CD14-positive monocyte (primary cell): ENCODE data around the gene RLF. TPM values are rescaled to one million over a fixed set of nuclear protein-coding genes. Genes with fewer than 3 reads are reported as not detected.

ENCODE experiments used
- DNase-seq, 3 donors: peaks; one replicate each; pipeline ENCODE4 v3.0.0-alpha.2; 2011 to 2022
- H2AFZ ChIP-seq: 2 replicates; pipeline ENCODE4 v1.6.0; 2012; ENCODE audit warnings: mild to moderate bottlenecking, low read depth, low read length, inconsistent platforms; ENCODE audit not compliant: insufficient read depth, poor library complexity, severe bottlenecking
- H3K27ac ChIP-seq, 2 donors: 1 replicate in 1 of 2; 2 replicates in 1 of 2; pipeline ENCODE4 v1.5.1; 2012 to 2013; ENCODE audit warnings: low read length in 2 of 2, control low read depth in 1 of 2, inconsistent platforms in 1 of 2, low read depth in 1 of 2, mild to moderate bottlenecking in 1 of 2
- H3K27me3 ChIP-seq, 2 donors: one replicate each; pipeline versions ENCODE4 v1.6.0 to v1.6.1; 2011 to 2013; ENCODE audit warnings: low read length in 2 of 2; ENCODE audit not compliant: control insufficient read depth in 2 of 2, insufficient read depth in 2 of 2
- H3K36me3 ChIP-seq, 2 donors: replicated peaks in 1 of 2; 1 replicate in 1 of 2; 2 replicates in 1 of 2; pipeline versions ENCODE4 v1.5.1 to v1.6.1; 2012 to 2013; ENCODE audit warnings: low read length in 2 of 2, control low read depth in 1 of 2, inconsistent platforms in 1 of 2, mild to moderate bottlenecking in 1 of 2; ENCODE audit not compliant: insufficient read depth in 2 of 2, control insufficient read depth in 1 of 2
- H3K4me1 ChIP-seq, 2 donors: 1 replicate in 1 of 2; 2 replicates in 1 of 2; pipeline versions ENCODE4 v1.5.1 to v1.6.1; 2012 to 2013; ENCODE audit warnings: low read length in 2 of 2, control low read depth in 1 of 2, inconsistent platforms in 1 of 2, mild to moderate bottlenecking in 1 of 2, moderate library complexity in 1 of 2; ENCODE audit not compliant: insufficient read depth in 2 of 2, control insufficient read depth in 1 of 2
- H3K4me2 ChIP-seq: replicated peaks from 2 replicates; pipeline ENCODE3; 2012; ENCODE audit warnings: low read length, moderate library complexity, mild to moderate bottlenecking; ENCODE audit not compliant: poor library complexity, severe bottlenecking; ENCODE audit errors: extremely low read depth
- H3K4me3 ChIP-seq, 3 experiments: fragments of 200-600 bp in 1 of 3; sonication (generic) in 1 of 3; replicated peaks in 1 of 3; 1 replicate in 2 of 3; 2 replicates in 1 of 3; pipeline ENCODE4 v1.5.1; 2011 to 2013; ENCODE audit warnings: low read length in 3 of 3, mild to moderate bottlenecking in 3 of 3, control low read depth in 2 of 3, low read depth in 2 of 3, inconsistent platforms in 1 of 3, moderate library complexity in 1 of 3
- H3K79me2 ChIP-seq: 2 replicates; pipeline ENCODE4 v1.6.0; 2012; ENCODE audit warnings: mild to moderate bottlenecking, control low read depth, inconsistent platforms, low read length, moderate library complexity; ENCODE audit not compliant: insufficient read depth
- H3K9ac ChIP-seq: 2 replicates; pipeline ENCODE4 v1.6.0; 2017; ENCODE audit warnings: low read length, mild to moderate bottlenecking; ENCODE audit not compliant: insufficient read depth, poor library complexity, severe bottlenecking
- H3K9me3 ChIP-seq, 2 donors: replicated peaks in 1 of 2; 1 replicate in 1 of 2; 2 replicates in 1 of 2; pipeline versions ENCODE4 v1.5.1 to v1.6.1; 2012 to 2013; ENCODE audit warnings: low read length in 2 of 2, control low read depth in 1 of 2; ENCODE audit not compliant: control insufficient read depth in 1 of 2, insufficient read depth in 1 of 2
- H4K20me1 ChIP-seq: 2 replicates; pipeline ENCODE4 v1.6.0; 2012; ENCODE audit warnings: mild to moderate bottlenecking, low read length, control low read depth, moderate library complexity; ENCODE audit not compliant: insufficient read depth
- H3K27ac Mint-ChIP-seq, 7 donors: one replicate each; pipeline ENCODE4 v1.8.0; 2020; ENCODE audit warnings: mild to moderate bottlenecking in 7 of 7, mixed read lengths in 7 of 7, moderate library complexity in 6 of 7, inconsistent platforms in 2 of 7
- H3K27me3 Mint-ChIP-seq, 3 donors: one replicate each; pipeline ENCODE4 v1.8.0; 2021 to 2022; ENCODE audit warnings: low read depth in 3 of 3, mild to moderate bottlenecking in 3 of 3, mixed read lengths in 3 of 3, moderate library complexity in 3 of 3, inconsistent platforms in 1 of 3
- H3K36me3 Mint-ChIP-seq, 2 donors: one replicate each; pipeline ENCODE4 v1.8.0; 2020; ENCODE audit warnings: mixed read lengths in 2 of 2, inconsistent platforms in 1 of 2, mild to moderate bottlenecking in 1 of 2
- H3K4me1 Mint-ChIP-seq: one replicate; pipeline ENCODE4 v1.8.0; 2020; ENCODE audit warnings: mild to moderate bottlenecking, mixed read lengths
- H3K4me3 Mint-ChIP-seq, 2 donors: one replicate each; pipeline ENCODE4 v1.8.0; 2020; ENCODE audit warnings: mild to moderate bottlenecking in 2 of 2, mixed read lengths in 2 of 2, moderate library complexity in 1 of 2
- H3K9me3 Mint-ChIP-seq, 7 donors: one replicate each; pipeline ENCODE4 v1.8.0; 2020 to 2022; ENCODE audit warnings: mixed read lengths in 7 of 7, mild to moderate bottlenecking in 6 of 7, moderate library complexity in 6 of 7, inconsistent platforms in 2 of 7
- CTCF ChIP-seq: fragments of 200-600 bp; IDR thresholded peaks from one replicate; pipeline ENCODE4 v1.8.0; 2022; ENCODE audit warnings: antibody characterized with exemption, mild to moderate bottlenecking
- intact Hi-C, 2 donors: fragments of 100-400 bp; cut with micrococcal nuclease; formaldehyde crosslinking; loops; one replicate each; pipeline versions ENCODE4 v1.15.0 to v1.15.1; 2023
- polyA plus RNA-seq, 3 donors: library from polyadenylated mRNA; depleted of rRNA in 1 of 3; unstranded in 2 of 3; stranded (reverse) in 1 of 3; fragments of 300-500 nt in 2 of 3; fragments of >200 nt in 1 of 3; fragmentation: Illumina TruSeq in 2 of 3; gene quantifications; 1 replicate in 2 of 3; 2 replicates in 1 of 3; pipeline ENCODE4 v1.2.3, GENCODE V29; 2012 to 2021

The RLF gene
- polyA plus RNA-seq, 3 donors: 3.0 to 9.2 (median 6.2) TPM

GRCh38 chr1:40265298-40265697 is 104.1 kb downstream of the RLF start:
- Mint-ChIP-seq H3K4me1 (no peaks in the 10 kb centered on the region), H3K4me3 (no peak overlapping the region)
- H3K36me3 ChIP-seq: peaks cover 84 to 98% of the 10 kb centered on the region in 2 donors

GRCh38 chr1:40265919-40266318 is 104.7 kb downstream of the RLF start:
- Histone ChIP-seq H4K20me1 (peaks cover 21% of the 10 kb centered on the region), H2AFZ (no peak overlapping the region), H3K4me3 (no peak overlapping the region), H3K9ac (no peak overlapping the region), H3K36me3 (peaks cover 84 to 98% of the 10 kb centered on the region in 2 donors), H3K4me1 (no peaks in the 10 kb centered on the region), H3K79me2 (peaks cover 43% of the 10 kb centered on the region), H3K27me3 (no peaks in the 10 kb centered on the region), H3K4me2 (no peak overlapping the region), H3K9me3 (no peaks in the 10 kb centered on the region), H3K27ac (peak overlapping the region in 1 of 2 donors; percentile 45)
- DNase-seq: no peak
- H3K9me3 Mint-ChIP-seq: no peaks in the 10 kb centered on the region
- H3K36me3 Mint-ChIP-seq: peaks cover 66 to 85% of the 10 kb centered on the region in 2 donors
- H3K4me1 Mint-ChIP-seq: no peaks in the 10 kb centered on the region
- intact Hi-C loops: loop anchor here in 1 of 2 donors (5.0 kb wide), 1 partner anchor 46 kb away; no protein-coding TSS in a partner anchor
- H3K27me3 Mint-ChIP-seq: no peaks in the 10 kb centered on the region
- TF ChIP-seq CTCF: no peak
- no peak overlapping the region for H3K4me3 Mint-ChIP-seq
- no peak overlapping the region for H3K27ac Mint-ChIP-seq

More at GRCh38 chr1:40265298-40265697, 104.1 kb downstream of the RLF start:
- DNase-seq: no peak
- Histone ChIP-seq H3K4me1 (no peaks in the 10 kb centered on the region), H3K79me2 (peaks cover 49% of the 10 kb centered on the region), H3K4me2 (no peak overlapping the region), H4K20me1 (peaks cover 21% of the 10 kb centered on the region), H3K4me3 (no peak overlapping the region), H3K9me3 (no peaks in the 10 kb centered on the region), H3K27ac (no peak overlapping the region), H3K9ac (no peak overlapping the region), H3K27me3 (no peaks in the 10 kb centered on the region), H2AFZ (no peak overlapping the region)
- H3K36me3 Mint-ChIP-seq: peaks cover 68 to 85% of the 10 kb centered on the region in 2 donors
- no peak overlapping the region for H3K27ac Mint-ChIP-seq
- no peaks in the 10 kb centered on the region for H3K9me3 Mint-ChIP-seq
- no peak for TF ChIP-seq CTCF
- intact Hi-C loops: loop anchor here in 1 of 2 donors (5.0 kb wide), 1 partner anchor 47 kb away; no protein-coding TSS in a partner anchor
- H3K27me3 Mint-ChIP-seq: no peaks in the 10 kb centered on the region
